K562 (cell line): ENCODE data around the gene NT5DC4. TPM values are rescaled to one million over a fixed set of nuclear protein-coding genes. Genes with fewer than 3 reads are reported as not detected.
A peak's percentile ranks its signal among the peaks of the same experiment; 100 is the strongest.

ENCODE experiments used
- ATAC-seq: fragments of 200-7000 bp; cut with Tn5 transposase; 3 replicates; pipeline ENCODE4 v1.9.1; 2020; ENCODE audit warnings: moderate library complexity
- BruUV-seq: library from RNA; stranded (reverse); fragments of 400-500 nt; replicated peaks from 2 replicates; lab custom pipeline; 2021; lab: Mats Ljungman, UMichigan
- CTCF ChIA-PET: fragments of 300-600 bp; formaldehyde crosslinking; extraction: SDS; loops from one replicate; lab custom pipeline; 2021; ENCODE audit warnings: low intra/inter-chr PET ratio; lab: Yijun Ruan, JAX
- POLR2A ChIA-PET: fragments of 300-600, 350-650 bp; sonication (Branson Sonifier 250); formaldehyde crosslinking; extraction: SDS; loops from one replicate; lab custom pipeline; 2021; ENCODE audit warnings: antibody characterized with exemption, inconsistent platforms; lab: Yijun Ruan, JAX
- DNase-seq, 4 experiments: peaks; one replicate each; pipeline versions ENCODE4 v3.0.0 to v3.0.0-alpha.2; 2011 to 2018; ENCODE audit warnings: low spot score in 3 of 4, mixed read lengths in 3 of 4; ENCODE audit errors: extremely low read depth in 1 of 4
- FAIRE-seq: peaks from 2 replicates; lab custom pipeline; 2011; peaks lifted over from hg19 to GRCh38; lab: Jason Lieb, UNC
- H2AFZ ChIP-seq: 2 replicates; pipeline ENCODE4 v1.6.0; 2011; ENCODE audit warnings: low read depth, low read length, control low read depth, inconsistent platforms
- H3K27ac ChIP-seq: fragments of 200-600 bp; 3 replicates; pipeline ENCODE4 v1.8.0; 2011; ENCODE audit warnings: low read depth, mild to moderate bottlenecking, control low read depth, inconsistent platforms, low read length, moderate library complexity, mixed read lengths; ENCODE audit errors: extremely low read depth
- H3K27me3 ChIP-seq, 2 experiments: fragments of 300-600 bp in 1 of 2; 2 replicates in 1 of 2; 3 replicates in 1 of 2; pipeline versions ENCODE4 v1.6.0 to v1.8.0; 2011; ENCODE audit warnings: inconsistent platforms in 2 of 2, low read length in 2 of 2, mild to moderate bottlenecking in 1 of 2, mixed read lengths in 1 of 2, moderate library complexity in 1 of 2; ENCODE audit not compliant: control insufficient read depth in 2 of 2, insufficient read depth in 2 of 2
- H3K36me3 ChIP-seq: fragments of 300-600 bp; 3 replicates; pipeline ENCODE4 v1.8.0; 2011; ENCODE audit warnings: mild to moderate bottlenecking, low read length, inconsistent platforms; ENCODE audit not compliant: control insufficient read depth, insufficient read depth
- H3K4me1 ChIP-seq, 2 experiments: fragments of 200-600 bp in 1 of 2; replicated peaks in 1 of 2; 2 replicates in 1 of 2; 3 replicates in 1 of 2; pipeline versions ENCODE4 v1.5.1 to v1.8.0; 2011; ENCODE audit warnings: inconsistent platforms in 2 of 2, low read length in 2 of 2, mild to moderate bottlenecking in 1 of 2, mixed read lengths in 1 of 2, moderate library complexity in 1 of 2; ENCODE audit not compliant: control insufficient read depth in 2 of 2, insufficient read depth in 2 of 2
- H3K4me2 ChIP-seq: 2 replicates; pipeline ENCODE4 v1.6.1; 2011; ENCODE audit warnings: low read length, control low read depth, inconsistent platforms, mixed read lengths; ENCODE audit not compliant: insufficient read depth
- H3K4me3 ChIP-seq: fragments of 200-600 bp; sonication (generic), shearing (Covaris generic); 2 replicates; pipeline ENCODE4 v1.5.1; 2016; ENCODE audit warnings: control low read depth, inconsistent platforms
- H3K79me2 ChIP-seq: fragments of 200-600 bp; 3 replicates; pipeline ENCODE4 v1.8.0; 2011; ENCODE audit warnings: low read length, inconsistent platforms; ENCODE audit not compliant: control insufficient read depth, insufficient read depth
- H3K9ac ChIP-seq, 2 experiments: 2 replicates each; pipeline versions ENCODE4 v1.6.0 to v1.6.1; 2011; ENCODE audit warnings: low read depth in 2 of 2, low read length in 2 of 2, control low read depth in 1 of 2, inconsistent platforms in 1 of 2, mild to moderate bottlenecking in 1 of 2, mixed read lengths in 1 of 2; ENCODE audit not compliant: insufficient read depth in 1 of 2
- H3K9me1 ChIP-seq: one replicate; pipeline ENCODE4 v1.6.0; 2011; ENCODE audit warnings: inconsistent platforms, mild to moderate bottlenecking, low read length, moderate library complexity; ENCODE audit not compliant: control insufficient read depth, insufficient read depth
- H3K9me3 ChIP-seq: replicated peaks from 2 replicates; pipeline ENCODE4 v1.5.1; 2011; ENCODE audit warnings: low read depth, low read length, inconsistent platforms; ENCODE audit not compliant: control insufficient read depth, insufficient read depth
- H4K20me1 ChIP-seq: replicated peaks from 2 replicates; pipeline ENCODE4 v1.6.1; 2011; ENCODE audit warnings: low read length, inconsistent platforms, mixed read lengths; ENCODE audit not compliant: control insufficient read depth, insufficient read depth
- CGGBP1 ChIP-seq: fragments of 250-450 bp; sonication (Bioruptor Pico); IDR thresholded peaks from 2 replicates; pipeline ENCODE4 v1.9.0; 2021; ENCODE audit warnings: mild to moderate bottlenecking
- CREM ChIP-seq: IDR thresholded peaks from 2 replicates; pipeline ENCODE4 v1.6.1; 2014; ENCODE audit warnings: antibody characterized with exemption, low read depth
- ERF ChIP-seq: fragments of 450-650 bp; formaldehyde crosslinking; IDR thresholded peaks from 2 replicates; pipeline ENCODE4 v1.4.0; 2020; ENCODE audit warnings: mild to moderate bottlenecking, mixed read lengths
- ETV1 ChIP-seq: fragments of 450-650 bp; conservative IDR thresholded peaks from 2 replicates; pipeline ENCODE4 v1.6.1; 2016; ENCODE audit warnings: missing genetic modification characterization, control low read depth, low read depth, missing compliant biosample characterization
- ETV5 ChIP-seq: sonication (generic); formaldehyde crosslinking; IDR thresholded peaks from 2 replicates; pipeline ENCODE4 v1.4.0; 2020; ENCODE audit warnings: low read depth, mild to moderate bottlenecking, missing genetic modification reagents
- HDGF ChIP-seq: fragments of 450-650 bp; IDR thresholded peaks from 2 replicates; pipeline ENCODE4 v1.6.1; 2016
- ILK ChIP-seq: fragments of 450-650 bp; IDR thresholded peaks from 2 replicates; pipeline ENCODE4 v1.6.1; 2016; ENCODE audit warnings: missing genetic modification characterization, low read depth, mild to moderate bottlenecking, missing compliant biosample characterization, moderate library complexity, borderline replicate concordance
- KLF1 ChIP-seq: fragments of 450-650 bp; IDR thresholded peaks from 2 replicates; pipeline ENCODE4 v1.6.1; 2016; ENCODE audit warnings: missing genetic modification characterization, missing compliant biosample characterization
- MAFF ChIP-seq: IDR thresholded peaks from 2 replicates; pipeline ENCODE4 v1.6.1; 2012; ENCODE audit warnings: low read length, improper control_type of control experiment
- MTA1 ChIP-seq: fragments of 450-650 bp; IDR thresholded peaks from 2 replicates; pipeline ENCODE4 v1.6.1; 2017; ENCODE audit warnings: borderline replicate concordance
- PHF20 ChIP-seq: fragments of 450-650 bp; IDR thresholded peaks from 2 replicates; pipeline ENCODE4 v1.6.1; 2018; ENCODE audit not compliant: partially characterized antibody
- PTTG1 ChIP-seq: fragments of 450-650 bp; IDR thresholded peaks from 2 replicates; pipeline ENCODE4 v1.6.1; 2016; ENCODE audit warnings: low read depth, mild to moderate bottlenecking, missing genetic modification characterization, missing compliant biosample characterization
- RBM39 ChIP-seq: fragments of 200-400 bp; formaldehyde crosslinking; optimal IDR thresholded peaks from 2 replicates; pipeline ENCODE3; 2018; ENCODE audit warnings: low read depth, low read length
- RUNX1 ChIP-seq: sonication (generic); IDR thresholded peaks from 2 replicates; pipeline ENCODE4 v1.6.1; 2016; ENCODE audit warnings: antibody characterized with exemption, low read depth
- ZNF134 ChIP-seq: fragments of 250-450 bp; sonication (Bioruptor Pico); conservative IDR thresholded peaks from 2 replicates; pipeline ENCODE4 v1.4.0; 2020
- ZNF408 ChIP-seq: fragments of 250-450 bp; sonication (Bioruptor Pico); IDR thresholded peaks from 2 replicates; pipeline ENCODE4 v1.4.0; 2020; ENCODE audit warnings: low read depth, mild to moderate bottlenecking, moderate library complexity
- ZNF785 ChIP-seq: fragments of 250-450 bp; sonication (Bioruptor Pico); IDR thresholded peaks from 2 replicates; pipeline ENCODE4 v1.4.0; 2020; ENCODE audit warnings: mild to moderate bottlenecking
- WGBS: fragments of 100-300 bp; shearing (Covaris generic); methylation state at CpG from one replicate; pipeline ENCODE4 v1.1.6; 2016; ENCODE audit warnings: low coverage, mixed read lengths; ENCODE audit not compliant: insufficient coverage; ENCODE audit errors: missing lambda C conversion rate; 5-methylcytosine and 5-hydroxymethylcytosine counted together
- in situ Hi-C: fragments of 300-500 bp; cut with MboI; formaldehyde crosslinking; loops from 4 replicates; pipeline ENCODE4 v1.15.0; 2018; ENCODE audit warnings: inconsistent platforms, mixed read lengths
- intact Hi-C: fragments of 100-400 bp; cut with micrococcal nuclease; formaldehyde crosslinking; loops from 2 replicates; pipeline ENCODE4 v1.14.2; 2022
- polyA plus RNA-seq, 8 experiments: library from polyadenylated mRNA; depleted of rRNA in 4 of 8; stranded (reverse) in 5 of 8; unstranded in 3 of 8; fragments of >200 nt; fragmentation: Nextera tagmentation in 2 of 8; fragmentation: Illumina TruSeq in 1 of 8; extraction: Ambion mirVana in 2 of 8; extraction: Trizol in 1 of 8; gene quantifications; 2 replicates each; pipeline versions ENCODE4 v1.2.1 to v1.2.3, GENCODE V29; 2011 to 2014; ENCODE audit warnings: inconsistent platforms in 1 of 8, missing spikeins in 1 of 8
- total RNA-seq, 7 experiments: library from RNA; depleted of rRNA in 6 of 7; stranded (reverse); fragments of >200 nt in 6 of 7; fragmentation: Illumina TruSeq in 2 of 7; extraction: Trizol in 2 of 7; gene quantifications; 2 replicates each; pipeline versions ENCODE4 v1.2.1 to v1.2.3, GENCODE V29; 2011 to 2021; ENCODE audit warnings: low replicate concordance in 1 of 7
- TF ChIP-seq, protein P1 (sequence below), 2 experiments: fragments of 450-650 bp in 1 of 2; sonication (generic) in 1 of 2; formaldehyde crosslinking in 1 of 2; IDR thresholded peaks in 1 of 2; conservative IDR thresholded peaks in 1 of 2; 2 replicates each; pipeline versions ENCODE4 v1.6.1 to v1.8.1; 2016 to 2023; ENCODE audit warnings: mild to moderate bottlenecking in 2 of 2, moderate library complexity in 2 of 2, inconsistent platforms in 1 of 2, missing genetic modification reagents in 1 of 2
- TF ChIP-seq, protein P2 (sequence below): fragments of 450-650 bp; IDR thresholded peaks from 2 replicates; pipeline ENCODE4 v1.6.1; 2018; ENCODE audit warnings: mild to moderate bottlenecking, low read depth; ENCODE audit not compliant: partially characterized antibody

The NT5DC4 gene
- total and polyA plus RNA-seq, 9 of the 15 experiments (the other 6 are each of a cell fraction or from before 2014, with no cell fraction given) = 0.44 to 6.9 (median 2.5) TPM

- TF ChIP-seq RBM39 (no peak), CGGBP1 (no peak), ERF (CRISPR knock-in tag) (no peak), RUNX1 (no peak), MAFF (no peak), CREM (peak; percentile 46)
- TF ChIP-seq, protein P1, sequence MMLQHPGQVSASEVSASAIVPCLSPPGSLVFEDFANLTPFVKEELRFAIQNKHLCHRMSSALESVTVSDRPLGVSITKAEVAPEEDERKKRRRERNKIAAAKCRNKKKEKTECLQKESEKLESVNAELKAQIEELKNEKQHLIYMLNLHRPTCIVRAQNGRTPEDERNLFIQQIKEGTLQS (IDR thresholded peaks at IDR 0.05) = peak; percentile 52; the same call in 1 of the 2 replicates
- TF ChIP-seq, protein P1 (CRISPR knock-in tag; conservative IDR thresholded peaks at IDR 0.05) = no peak
Measured at GRCh38 chr2:112784199-112785189, 63.7 kb downstream of the NT5DC4 start, which contains the start of gene IL1A (continued).

DNA sequence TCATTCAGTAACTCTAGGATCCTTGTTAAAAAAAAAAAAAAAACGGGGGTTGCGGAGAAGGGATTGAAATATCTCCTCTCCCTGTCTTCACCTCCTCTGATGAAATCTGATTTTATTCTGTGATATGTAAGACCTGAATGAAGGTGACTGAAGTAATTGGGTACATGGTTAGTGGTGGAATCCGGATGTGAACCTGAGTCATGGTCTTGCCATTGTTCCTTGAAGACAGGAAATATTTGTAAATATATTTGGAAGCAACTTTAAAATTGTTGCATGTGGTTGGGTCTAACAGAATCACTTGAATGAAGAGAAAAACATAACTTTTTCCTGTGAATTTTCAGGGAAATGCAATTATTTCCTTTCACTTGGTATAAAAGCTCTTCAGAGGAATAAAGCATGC, 66.5 kb downstream of the NT5DC4 start:
- no peaks in the 10 kb centered on the region for H3K36me3 ChIP-seq
- no peaks in the 10 kb centered on the region for H3K27me3 ChIP-seq
- H3K4me3 ChIP-seq = no peak overlapping the region
- ChIA-PET POLR2A (interaction anchor here (1.0 kb wide), 2 partner anchors 9 to 142 kb away, joined by 3 read pairs; partner anchors contain the start of gene SLC20A1), CTCF (no interaction called here)
- DNase-seq (no peak), FAIRE-seq (no peak), ATAC-seq (no peak)
- 56% methylated on average over 3 of the region's 3 CpGs for WGBS
- intact Hi-C loops (no loop called here), in situ Hi-C loops (no loop called here)
- no peak overlapping the region for H3K27ac ChIP-seq
- peaks cover 0 to 35% of the 10 kb centered on the region in 2 experiments; a peak in 4 of 5 replicates for H3K4me1 ChIP-seq
- BruUV-seq = no TSS peak
- no peak overlapping the region for H2AFZ ChIP-seq
- H3K9me3 ChIP-seq = no peaks in the 10 kb centered on the region
- H3K9me1 ChIP-seq = no peaks in the 10 kb centered on the region
- H3K9ac ChIP-seq = no peak overlapping the region
- no peaks in the 10 kb centered on the region for H4K20me1 ChIP-seq
- H3K4me2 ChIP-seq = no peak overlapping the region
- no peaks in the 10 kb centered on the region for H3K79me2 ChIP-seq
- TF ChIP-seq ZNF134 (CRISPR knock-in tag) (no peak), ZNF408 (no peak), ETV5 (CRISPR knock-in tag) (no peak), ZNF785 (CRISPR knock-in tag) (no peak), MTA1 (no peak), KLF1 (tag) (no peak), PHF20 (no peak), ILK (tag) (no peak), ETV1 (tag) (no peak), HDGF (no peak), PTTG1 (no peak)
- TF ChIP-seq, protein P2, sequence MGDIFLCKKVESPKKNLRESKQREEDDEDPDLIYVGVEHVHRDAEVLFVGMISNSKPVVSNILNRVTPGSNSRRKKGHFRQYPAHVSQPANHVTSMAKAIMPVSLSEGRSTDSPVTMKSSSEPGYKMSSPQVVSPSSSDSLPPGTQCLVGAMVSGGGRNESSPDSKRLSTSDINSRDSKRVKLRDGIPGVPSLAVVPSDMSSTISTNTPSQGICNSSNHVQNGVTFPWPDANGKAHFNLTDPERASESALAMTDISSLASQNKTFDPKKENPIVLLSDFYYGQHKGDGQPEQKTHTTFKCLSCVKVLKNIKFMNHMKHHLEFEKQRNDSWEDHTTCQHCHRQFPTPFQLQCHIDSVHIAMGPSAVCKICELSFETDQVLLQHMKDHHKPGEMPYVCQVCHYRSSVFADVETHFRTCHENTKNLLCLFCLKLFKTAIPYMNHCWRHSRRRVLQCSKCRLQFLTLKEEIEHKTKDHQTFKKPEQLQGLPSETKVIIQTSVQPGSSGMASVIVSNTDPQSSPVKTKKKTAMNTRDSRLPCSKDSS = no peak
